ENCODE measurements around the gene SLC13A1. TPM values are rescaled to one million over a fixed set of nuclear protein-coding genes. Genes with fewer than 3 reads are reported as not detected.

The SLC13A1 gene
- polyA plus RNA-seq (2011; rRNA removed), result not detected in 2 replicates
- not detected in 2 replicates for polyA plus RNA-seq (2012; cell fraction: cytosol; rRNA removed)
- polyA plus RNA-seq (2012; cell fraction: nucleus; rRNA removed), result not detected in 2 replicates
- polyA plus RNA-seq (2017; fragmentation: RNase III; extraction: RNeasy Plus Mini Kit Qiagen cat#74134 plus additional on column Dnase treatment), result not detected in 3 replicates
- not detected in 2 replicates for polyA minus RNA-seq (2011; rRNA and poly(A)+ RNA removed)

GRCh38 chr7:123199883-123200282, at the start of gene SLC13A1:
TSS of gene SLC13A1 (minus strand) at chr7:123199969. CDS start at chr7:123199946, 23 bp downstream.
- Histone ChIP-seq H3K27ac (no peak within 1 kb of the TSS), H3K4me1 (no peaks in the 10 kb centered on the region), H3K4me3 (no peak within 1 kb of the TSS), H3K4me2 (no peak within 1 kb of the TSS), H3K9me3 (no peaks in the 10 kb centered on the region)
- TF ChIP-seq ZC3H11A (IDR thresholded peaks at IDR 0.05), result no peak
- no peak for TF ChIP-seq SMC3 (IDR thresholded peaks at IDR 0.05)
- no peak for TF ChIP-seq MAZ (IDR thresholded peaks at IDR 0.05; ENCODE audit: borderline replicate concordance, low read depth, low read length)
- TF ChIP-seq CTCF (IDR thresholded peaks at IDR 0.05), result no peak
- no peak for TF ChIP-seq NR3C1 (IDR thresholded peaks at IDR 0.05)
- no peak for TF ChIP-seq CBX8 (IDR thresholded peaks at IDR 0.05)
- TF ChIP-seq PBX3 (IDR thresholded peaks at IDR 0.05), result no peak
- no peak for TF ChIP-seq CHD2 (IDR thresholded peaks at IDR 0.05; ENCODE audit: low read length, partially characterized antibody)
- TF ChIP-seq MAFK (IDR thresholded peaks at IDR 0.05; ENCODE audit: partially characterized antibody), result no peak
- no peak for TF ChIP-seq JUNB (IDR thresholded peaks at IDR 0.05)
- no peak for TF ChIP-seq POLR2A (IDR thresholded peaks at IDR 0.05; ENCODE audit: low read length)
- TF ChIP-seq NFE2L2 (conservative IDR thresholded peaks at IDR 0.05; ENCODE audit: low read length), result no peak
- CTCF ChIA-PET, result interaction anchor here (1.2 kb wide), 1 partner anchor 8 kb away, joined by 3 read pairs; no protein-coding TSS in a partner anchor
- ATAC-seq (no peak), FAIRE-seq (no peak), DNase-seq (ENCODE audit: low read depth in 1 of 2, low spot score in 1 of 2) (no peak)
- POLR2A ChIA-PET, result no interaction called here
- WGBS (ENCODE audit: missing lambda C conversion rate), result 28% methylated on average over 4 of the region's 4 CpGs

GRCh38 chr7:123244768-123245167, 45.0 kb upstream of the SLC13A1 start:
- DNase-seq (ENCODE audit: low read depth in 1 of 2, low spot score in 1 of 2) (no peak), ATAC-seq (no peak), FAIRE-seq (no peak)
- Histone ChIP-seq H3K4me3 (no peak overlapping the region), H3K27ac (no peak overlapping the region), H3K4me2 (no peak overlapping the region), H3K9me3 (no peaks in the 10 kb centered on the region), H3K4me1 (no peaks in the 10 kb centered on the region)
- TF ChIP-seq MAX (IDR thresholded peaks at IDR 0.05) (no peak), NR3C1 (IDR thresholded peaks at IDR 0.05) (no peak), JUN (IDR thresholded peaks at IDR 0.05) (no peak), FOXS1 (CRISPR knock-in tag; IDR thresholded peaks at IDR 0.05) (no peak), EP300 (IDR thresholded peaks at IDR 0.05) (no peak), CBX2 (IDR thresholded peaks at IDR 0.05; ENCODE audit: borderline replicate concordance, low read depth) (no peak), JUNB (IDR thresholded peaks at IDR 0.05) (no peak), POLR2AphosphoS2 (conservative IDR thresholded peaks at IDR 0.05; ENCODE audit: low read length) (no peak), ZNF302 (CRISPR knock-in tag; IDR thresholded peaks at IDR 0.05) (no peak), HOXB13 (CRISPR knock-in tag; IDR thresholded peaks at IDR 0.05; ENCODE audit: low read depth) (no peak), FOSB (CRISPR knock-in tag; IDR thresholded peaks at IDR 0.05) (no peak), KDM1A (IDR thresholded peaks at IDR 0.05; ENCODE audit: low read depth) (no peak), PBX3 (IDR thresholded peaks at IDR 0.05) (no peak), SMC3 (IDR thresholded peaks at IDR 0.05) (no peak), RFX5 (IDR thresholded peaks at IDR 0.05) (no peak), ZFP36 (IDR thresholded peaks at IDR 0.05; ENCODE audit: borderline replicate concordance, partially characterized antibody) (no peak), MAZ (IDR thresholded peaks at IDR 0.05; ENCODE audit: borderline replicate concordance, low read depth, low read length) (no peak), HOXA7 (CRISPR knock-in tag; IDR thresholded peaks at IDR 0.05) (no peak), TP53 (CRISPR knock-in tag; IDR thresholded peaks at IDR 0.05) (no peak)
- CTCF ChIA-PET, result no interaction called here
- whole genome bisulfite sequencing (ENCODE audit: missing lambda C conversion rate), result 0% methylated on average over 1 of the region's 1 CpG
- POLR2A ChIA-PET, result no interaction called here
